Pons (tissue), 1 donor: ENCODE measurements around the gene NUTM2A.
"Not testable (repeated sequence)": the region's sequence is repeated elsewhere in the genome, so short reads cannot be mapped to it uniquely, and the experiment has no call there.

Source experiments
- DNase-seq: peaks from one replicate; pipeline ENCODE4 v3.0.0-alpha.2; 2016; ENCODE audit warnings: low spot score

NUTM2A gene

GRCh38 chr10:87280749-87281392 is 55.6 kb downstream of the NUTM2A start:
- DNase-seq, result not testable (repeated sequence)
